HEK293 (cell line): ENCODE results near the gene AMPD2.

Experiments used
- ATF2 ChIP-seq: fragments of 450-650 bp; formaldehyde crosslinking; IDR thresholded peaks from 2 replicates; pipeline ENCODE4 v1.5.1; 2016; ENCODE audit warnings: missing biosample characterization, missing genetic modification characterization, low read depth
- GLIS1 ChIP-seq: fragments of 450-650 bp; formaldehyde crosslinking; IDR thresholded peaks from 2 replicates; pipeline ENCODE4 v1.5.1; 2016; ENCODE audit warnings: missing biosample characterization, missing genetic modification characterization
- KLF7 ChIP-seq: fragments of 450-650 bp; formaldehyde crosslinking; IDR thresholded peaks from 2 replicates; pipeline ENCODE4 v1.5.1; 2016; ENCODE audit warnings: missing biosample characterization, missing genetic modification characterization, borderline replicate concordance
- PBX3 ChIP-seq: sonication (generic); formaldehyde crosslinking; IDR thresholded peaks from 2 replicates; pipeline ENCODE4 v1.8.1; 2022; ENCODE audit warnings: mild to moderate bottlenecking, moderate library complexity, missing genetic modification reagents
- PRDM6 ChIP-seq: fragments of 450-650 bp; formaldehyde crosslinking; IDR thresholded peaks from 2 replicates; pipeline ENCODE4 v1.5.1; 2017; ENCODE audit warnings: missing biosample characterization, missing genetic modification characterization
- SCRT2 ChIP-seq: fragments of 450-650 bp; formaldehyde crosslinking; IDR thresholded peaks from 2 replicates; pipeline ENCODE4 v1.5.1; 2016; ENCODE audit warnings: missing biosample characterization, missing genetic modification characterization
- SETDB1 ChIP-seq: IDR thresholded peaks from one replicate; pipeline ENCODE4 v1.6.1; 2017; ENCODE audit warnings: mild to moderate bottlenecking, low read length, moderate library complexity, mixed read lengths; ENCODE audit not compliant: insufficient read length
- TCF7L2 ChIP-seq: IDR thresholded peaks from 2 replicates; pipeline ENCODE4 v1.6.1; 2011; ENCODE audit warnings: low read depth, mild to moderate bottlenecking, inconsistent platforms, low read length, moderate library complexity, borderline replicate concordance
- ZBTB7A ChIP-seq: fragments of 450-650 bp; formaldehyde crosslinking; IDR thresholded peaks from 2 replicates; pipeline ENCODE4 v1.5.1; 2016; ENCODE audit warnings: low read depth, missing biosample characterization, missing genetic modification characterization
- ZEB2 ChIP-seq: fragments of 450-650 bp; formaldehyde crosslinking; IDR thresholded peaks from 2 replicates; pipeline ENCODE4 v1.5.1; 2016; ENCODE audit warnings: missing biosample characterization, missing genetic modification characterization
- ZNF10 ChIP-seq: fragments of 450-650 bp; formaldehyde crosslinking; IDR thresholded peaks from 2 replicates; pipeline ENCODE4 v1.5.1; 2017; ENCODE audit warnings: missing biosample characterization, missing genetic modification characterization
- ZNF114 ChIP-seq: fragments of 450-650 bp; formaldehyde crosslinking; IDR thresholded peaks from 2 replicates; pipeline ENCODE4 v1.5.0; 2017; ENCODE audit warnings: missing biosample characterization, missing genetic modification characterization
- ZNF121 ChIP-seq: fragments of 450-650 bp; formaldehyde crosslinking; IDR thresholded peaks from 2 replicates; pipeline ENCODE4 v1.5.1; 2016; ENCODE audit warnings: missing biosample characterization, missing genetic modification characterization
- ZNF132 ChIP-seq: fragments of 450-650 bp; formaldehyde crosslinking; IDR thresholded peaks from 2 replicates; pipeline ENCODE4 v1.5.1; 2017; ENCODE audit warnings: missing biosample characterization, missing genetic modification characterization, borderline replicate concordance
- ZNF133 ChIP-seq: fragments of 450-650 bp; formaldehyde crosslinking; IDR thresholded peaks from 2 replicates; pipeline ENCODE4 v1.5.1; 2016; ENCODE audit warnings: missing biosample characterization, missing genetic modification characterization
- ZNF169 ChIP-seq: fragments of 450-650 bp; formaldehyde crosslinking; IDR thresholded peaks from 2 replicates; pipeline ENCODE4 v1.5.1; 2016; ENCODE audit warnings: missing biosample characterization, missing genetic modification characterization
- ZNF335 ChIP-seq: fragments of 450-650 bp; formaldehyde crosslinking; conservative IDR thresholded peaks from 2 replicates; pipeline ENCODE4 v1.5.1; 2016; ENCODE audit warnings: missing biosample characterization, missing genetic modification characterization
- ZNF350 ChIP-seq: fragments of 450-650 bp; formaldehyde crosslinking; IDR thresholded peaks from 2 replicates; pipeline ENCODE4 v1.5.0; 2017; ENCODE audit warnings: missing biosample characterization, mild to moderate bottlenecking, missing genetic modification characterization
- ZNF37A ChIP-seq: fragments of 450-650 bp; IDR thresholded peaks from 2 replicates; pipeline ENCODE4 v1.5.1; 2018; ENCODE audit warnings: missing biosample characterization, missing genetic modification characterization
- ZNF398 ChIP-seq: fragments of 450-650 bp; formaldehyde crosslinking; IDR thresholded peaks from 2 replicates; pipeline ENCODE4 v1.5.1; 2017; ENCODE audit warnings: missing biosample characterization, missing genetic modification characterization
- ZNF404 ChIP-seq: fragments of 450-650 bp; formaldehyde crosslinking; IDR thresholded peaks from 2 replicates; pipeline ENCODE4 v1.5.1; 2017; ENCODE audit warnings: missing biosample characterization, missing genetic modification characterization
- ZNF529 ChIP-seq: fragments of 450-650 bp; formaldehyde crosslinking; IDR thresholded peaks from 2 replicates; pipeline ENCODE4 v1.5.1; 2017; ENCODE audit warnings: missing genetic modification characterization, missing biosample characterization; ENCODE audit not compliant: insufficient replicate concordance
- ZNF548 ChIP-seq: fragments of 450-650 bp; formaldehyde crosslinking; IDR thresholded peaks from 2 replicates; pipeline ENCODE4 v1.5.1; 2016; ENCODE audit warnings: missing biosample characterization, missing genetic modification characterization
- ZNF555 ChIP-seq: fragments of 450-650 bp; formaldehyde crosslinking; conservative IDR thresholded peaks from 2 replicates; pipeline ENCODE4 v1.5.1; 2017; ENCODE audit warnings: missing biosample characterization, mild to moderate bottlenecking, missing genetic modification characterization, inconsistent platforms
- ZNF600 ChIP-seq: fragments of 450-650 bp; formaldehyde crosslinking; IDR thresholded peaks from 2 replicates; pipeline ENCODE4 v1.5.1; 2016; ENCODE audit warnings: missing biosample characterization, missing genetic modification characterization
- ZNF629 ChIP-seq: fragments of 450-650 bp; formaldehyde crosslinking; IDR thresholded peaks from 2 replicates; pipeline ENCODE4 v1.5.1; 2017; ENCODE audit warnings: missing biosample characterization, missing genetic modification characterization
- ZNF777 ChIP-seq: fragments of 450-650 bp; formaldehyde crosslinking; IDR thresholded peaks from 2 replicates; pipeline ENCODE4 v1.5.1; 2017; ENCODE audit warnings: missing biosample characterization, missing genetic modification characterization, borderline replicate concordance
- TF ChIP-seq, protein P1 (sequence below): fragments of 450-650 bp; formaldehyde crosslinking; IDR thresholded peaks from 2 replicates; pipeline ENCODE4 v1.5.1; 2016; ENCODE audit warnings: missing biosample characterization, missing genetic modification characterization
- TF ChIP-seq, protein P2 (sequence below): fragments of 450-650 bp; formaldehyde crosslinking; conservative IDR thresholded peaks from 2 replicates; pipeline ENCODE4 v1.5.1; 2016; ENCODE audit warnings: low read depth, missing biosample characterization, missing genetic modification characterization

AMPD2 gene

DNA sequence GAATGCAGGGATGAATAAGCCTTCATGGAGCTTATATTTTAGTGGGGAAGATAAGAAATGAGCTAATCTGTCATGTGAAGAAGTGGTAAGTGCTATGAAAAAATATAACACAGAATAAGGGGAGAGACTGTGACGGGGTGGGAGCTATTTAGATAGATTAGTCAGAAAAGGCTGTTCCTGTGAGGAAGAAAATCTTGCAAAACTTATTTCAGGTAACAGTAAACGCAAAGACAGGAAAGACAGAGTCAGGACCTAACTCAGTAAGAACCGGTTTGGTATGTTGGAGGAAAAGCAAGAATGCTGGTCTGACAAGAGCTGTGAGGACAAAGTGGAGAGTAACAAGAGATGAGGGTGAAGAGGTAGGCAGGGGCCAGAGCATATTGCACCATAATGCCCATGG, 49.2 kb upstream of the AMPD2 start (continued):
- TF ChIP-seq ZNF37A (tag by site-specific recombination) = no peak
- TF ChIP-seq TCF7L2 = no peak
- no peak for TF ChIP-seq ZNF548 (tag by site-specific recombination)
- TF ChIP-seq ZNF169 (tag by site-specific recombination) = no peak
- TF ChIP-seq ZNF350 (tag by site-specific recombination) = no peak
- peak; percentile 87 for TF ChIP-seq PRDM6 (tag by site-specific recombination)
- peak; percentile 56; the same call in 1 of the 2 replicates for TF ChIP-seq ZNF629 (tag by site-specific recombination)
- TF ChIP-seq, protein P1, sequence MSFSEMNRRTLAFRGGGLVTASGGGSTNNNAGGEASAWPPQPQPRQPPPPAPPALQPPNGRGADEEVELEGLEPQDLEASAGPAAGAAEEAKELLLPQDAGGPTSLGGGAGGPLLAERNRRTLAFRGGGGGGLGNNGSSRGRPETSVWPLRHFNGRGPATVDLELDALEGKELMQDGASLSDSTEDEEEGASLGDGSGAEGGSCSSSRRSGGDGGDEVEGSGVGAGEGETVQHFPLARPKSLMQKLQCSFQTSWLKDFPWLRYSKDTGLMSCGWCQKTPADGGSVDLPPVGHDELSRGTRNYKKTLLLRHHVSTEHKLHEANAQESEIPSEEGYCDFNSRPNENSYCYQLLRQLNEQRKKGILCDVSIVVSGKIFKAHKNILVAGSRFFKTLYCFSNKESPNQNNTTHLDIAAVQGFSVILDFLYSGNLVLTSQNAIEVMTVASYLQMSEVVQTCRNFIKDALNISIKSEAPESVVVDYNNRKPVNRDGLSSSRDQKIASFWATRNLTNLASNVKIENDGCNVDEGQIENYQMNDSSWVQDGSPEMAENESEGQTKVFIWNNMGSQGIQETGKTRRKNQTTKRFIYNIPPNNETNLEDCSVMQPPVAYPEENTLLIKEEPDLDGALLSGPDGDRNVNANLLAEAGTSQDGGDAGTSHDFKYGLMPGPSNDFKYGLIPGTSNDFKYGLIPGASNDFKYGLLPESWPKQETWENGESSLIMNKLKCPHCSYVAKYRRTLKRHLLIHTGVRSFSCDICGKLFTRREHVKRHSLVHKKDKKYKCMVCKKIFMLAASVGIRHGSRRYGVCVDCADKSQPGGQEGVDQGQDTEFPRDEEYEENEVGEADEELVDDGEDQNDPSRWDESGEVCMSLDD (tag by site-specific recombination) = no peak
- TF ChIP-seq ATF2 (tag by site-specific recombination) = no peak
- TF ChIP-seq PBX3 (CRISPR knock-in tag) = no peak
- no peak for TF ChIP-seq SCRT2 (tag by site-specific recombination)
- TF ChIP-seq ZNF529 (tag by site-specific recombination) = no peak
- no peak for TF ChIP-seq ZNF132 (tag by site-specific recombination)
- no peak for TF ChIP-seq ZNF114
- peak; percentile 25; the same call in 1 of the 2 replicates for TF ChIP-seq ZNF335
- no peak for TF ChIP-seq SETDB1
- TF ChIP-seq KLF7 (tag by site-specific recombination) = no peak
- no peak for TF ChIP-seq ZBTB7A (tag by site-specific recombination)
- TF ChIP-seq ZNF121 (tag by site-specific recombination) = no peak
- TF ChIP-seq ZNF600 (tag by site-specific recombination) = peak; percentile 45; the same call in 1 of the 2 replicates
- no peak for TF ChIP-seq GLIS1
- no peak for TF ChIP-seq ZNF10 (tag by site-specific recombination)
- no peak for TF ChIP-seq ZNF133 (tag by site-specific recombination)
- TF ChIP-seq ZNF777 (tag by site-specific recombination) = no peak
- TF ChIP-seq ZEB2 = 0 out of 2 replicates have a peak, but pooled peaks have one; percentile 42
- TF ChIP-seq ZNF398 = no peak
- TF ChIP-seq ZNF555 (tag by site-specific recombination) = no peak
- TF ChIP-seq, protein P2, sequence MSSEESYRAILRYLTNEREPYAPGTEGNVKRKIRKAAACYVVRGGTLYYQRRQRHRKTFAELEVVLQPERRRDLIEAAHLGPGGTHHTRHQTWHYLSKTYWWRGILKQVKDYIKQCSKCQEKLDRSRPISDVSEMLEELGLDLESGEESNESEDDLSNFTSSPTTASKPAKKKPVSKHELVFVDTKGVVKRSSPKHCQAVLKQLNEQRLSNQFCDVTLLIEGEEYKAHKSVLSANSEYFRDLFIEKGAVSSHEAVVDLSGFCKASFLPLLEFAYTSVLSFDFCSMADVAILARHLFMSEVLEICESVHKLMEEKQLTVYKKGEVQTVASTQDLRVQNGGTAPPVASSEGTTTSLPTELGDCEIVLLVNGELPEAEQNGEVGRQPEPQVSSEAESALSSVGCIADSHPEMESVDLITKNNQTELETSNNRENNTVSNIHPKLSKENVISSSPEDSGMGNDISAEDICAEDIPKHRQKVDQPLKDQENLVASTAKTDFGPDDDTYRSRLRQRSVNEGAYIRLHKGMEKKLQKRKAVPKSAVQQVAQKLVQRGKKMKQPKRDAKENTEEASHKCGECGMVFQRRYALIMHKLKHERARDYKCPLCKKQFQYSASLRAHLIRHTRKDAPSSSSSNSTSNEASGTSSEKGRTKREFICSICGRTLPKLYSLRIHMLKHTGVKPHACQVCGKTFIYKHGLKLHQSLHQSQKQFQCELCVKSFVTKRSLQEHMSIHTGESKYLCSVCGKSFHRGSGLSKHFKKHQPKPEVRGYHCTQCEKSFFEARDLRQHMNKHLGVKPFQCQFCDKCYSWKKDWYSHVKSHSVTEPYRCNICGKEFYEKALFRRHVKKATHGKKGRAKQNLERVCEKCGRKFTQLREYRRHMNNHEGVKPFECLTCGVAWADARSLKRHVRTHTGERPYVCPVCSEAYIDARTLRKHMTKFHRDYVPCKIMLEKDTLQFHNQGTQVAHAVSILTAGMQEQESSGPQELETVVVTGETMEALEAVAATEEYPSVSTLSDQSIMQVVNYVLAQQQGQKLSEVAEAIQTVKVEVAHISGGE = no peak
- no peak for TF ChIP-seq ZNF404 (tag by site-specific recombination)
